ENCODE results near the gene DNAJB13. TPM values are rescaled to one million over a fixed set of nuclear protein-coding genes. Genes with fewer than 3 reads are reported as not detected.

DNAJB13 gene
- total RNA-seq, 1 experiment from 2014 or later: 0.24 TPM

DNA sequence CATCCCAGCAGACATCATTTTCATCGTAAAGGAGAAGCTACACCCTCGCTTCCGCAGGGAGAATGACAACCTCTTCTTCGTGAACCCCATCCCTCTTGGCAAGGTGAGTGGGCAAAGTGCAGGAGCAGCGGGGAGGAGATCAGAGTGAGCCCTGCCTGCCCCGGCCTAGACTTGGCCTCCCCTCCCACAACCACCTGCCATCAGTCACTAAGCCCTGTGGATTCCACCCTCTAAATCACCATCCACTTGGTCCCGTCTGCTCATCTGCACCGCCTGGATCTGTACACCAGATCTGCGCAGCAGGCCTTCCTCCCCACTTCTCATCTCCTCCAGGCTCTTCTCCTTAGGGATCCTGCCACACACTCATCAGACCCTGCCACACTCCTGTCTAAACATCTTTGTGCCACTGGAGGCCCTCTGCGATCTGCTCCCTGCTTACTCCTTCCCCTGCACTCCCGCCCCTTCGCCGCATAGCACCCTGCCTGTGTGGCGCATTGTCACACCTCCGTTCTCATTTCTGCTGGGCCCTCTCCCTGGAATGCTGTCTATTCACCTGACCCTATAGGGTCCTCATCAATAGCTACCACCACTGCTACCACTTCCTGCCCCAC is 17.6 kb downstream of the DNAJB13 start:
- no peak overlapping the region for H3K27ac Mint-ChIP-seq
- ChIA-PET POLR2A (interaction anchor here (2.1 kb wide), 1 partner anchor 14 kb away, joined by 6 read pairs; the partner anchor contains the start of gene UCP2), CTCF (no interaction called here)
- no peak overlapping the region for H3K4me3 Mint-ChIP-seq
- H3K9me3 Mint-ChIP-seq: no peaks in the 10 kb centered on the region
- H3K27me3 Mint-ChIP-seq (ENCODE audit: low read depth): peaks cover 19% of the 10 kb centered on the region
- DNase-seq (ENCODE audit: low spot score) (no peak), ATAC-seq (no peak)
- TF ChIP-seq ZNF416 (CRISPR knock-in tag; IDR thresholded peaks at IDR 0.05) (no peak), MYBL2 (CRISPR knock-in tag; IDR thresholded peaks at IDR 0.05) (no peak), NR2C2 (CRISPR knock-in tag; IDR thresholded peaks at IDR 0.05) (no peak), ZNF423 (CRISPR knock-in tag; IDR thresholded peaks at IDR 0.05) (no peak), TCF7 (CRISPR knock-in tag; IDR thresholded peaks at IDR 0.05; ENCODE audit: low read depth) (no peak), FOXK1 (CRISPR knock-in tag; IDR thresholded peaks at IDR 0.05) (no peak), SMAD4 (CRISPR knock-in tag; IDR thresholded peaks at IDR 0.05) (no peak), CREM (CRISPR knock-in tag; IDR thresholded peaks at IDR 0.05) (no peak), NFATC4 (CRISPR knock-in tag; IDR thresholded peaks at IDR 0.05) (no peak)
- TF ChIP-seq, protein P1, sequence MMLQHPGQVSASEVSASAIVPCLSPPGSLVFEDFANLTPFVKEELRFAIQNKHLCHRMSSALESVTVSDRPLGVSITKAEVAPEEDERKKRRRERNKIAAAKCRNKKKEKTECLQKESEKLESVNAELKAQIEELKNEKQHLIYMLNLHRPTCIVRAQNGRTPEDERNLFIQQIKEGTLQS (CRISPR knock-in tag; conservative IDR thresholded peaks at IDR 0.05): no peak
- TF ChIP-seq, protein P2, sequence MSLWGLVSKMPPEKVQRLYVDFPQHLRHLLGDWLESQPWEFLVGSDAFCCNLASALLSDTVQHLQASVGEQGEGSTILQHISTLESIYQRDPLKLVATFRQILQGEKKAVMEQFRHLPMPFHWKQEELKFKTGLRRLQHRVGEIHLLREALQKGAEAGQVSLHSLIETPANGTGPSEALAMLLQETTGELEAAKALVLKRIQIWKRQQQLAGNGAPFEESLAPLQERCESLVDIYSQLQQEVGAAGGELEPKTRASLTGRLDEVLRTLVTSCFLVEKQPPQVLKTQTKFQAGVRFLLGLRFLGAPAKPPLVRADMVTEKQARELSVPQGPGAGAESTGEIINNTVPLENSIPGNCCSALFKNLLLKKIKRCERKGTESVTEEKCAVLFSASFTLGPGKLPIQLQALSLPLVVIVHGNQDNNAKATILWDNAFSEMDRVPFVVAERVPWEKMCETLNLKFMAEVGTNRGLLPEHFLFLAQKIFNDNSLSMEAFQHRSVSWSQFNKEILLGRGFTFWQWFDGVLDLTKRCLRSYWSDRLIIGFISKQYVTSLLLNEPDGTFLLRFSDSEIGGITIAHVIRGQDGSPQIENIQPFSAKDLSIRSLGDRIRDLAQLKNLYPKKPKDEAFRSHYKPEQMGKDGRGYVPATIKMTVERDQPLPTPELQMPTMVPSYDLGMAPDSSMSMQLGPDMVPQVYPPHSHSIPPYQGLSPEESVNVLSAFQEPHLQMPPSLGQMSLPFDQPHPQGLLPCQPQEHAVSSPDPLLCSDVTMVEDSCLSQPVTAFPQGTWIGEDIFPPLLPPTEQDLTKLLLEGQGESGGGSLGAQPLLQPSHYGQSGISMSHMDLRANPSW (CRISPR knock-in tag; conservative IDR thresholded peaks at IDR 0.05; ENCODE audit: low read depth): no peak
- TF ChIP-seq, protein P3, sequence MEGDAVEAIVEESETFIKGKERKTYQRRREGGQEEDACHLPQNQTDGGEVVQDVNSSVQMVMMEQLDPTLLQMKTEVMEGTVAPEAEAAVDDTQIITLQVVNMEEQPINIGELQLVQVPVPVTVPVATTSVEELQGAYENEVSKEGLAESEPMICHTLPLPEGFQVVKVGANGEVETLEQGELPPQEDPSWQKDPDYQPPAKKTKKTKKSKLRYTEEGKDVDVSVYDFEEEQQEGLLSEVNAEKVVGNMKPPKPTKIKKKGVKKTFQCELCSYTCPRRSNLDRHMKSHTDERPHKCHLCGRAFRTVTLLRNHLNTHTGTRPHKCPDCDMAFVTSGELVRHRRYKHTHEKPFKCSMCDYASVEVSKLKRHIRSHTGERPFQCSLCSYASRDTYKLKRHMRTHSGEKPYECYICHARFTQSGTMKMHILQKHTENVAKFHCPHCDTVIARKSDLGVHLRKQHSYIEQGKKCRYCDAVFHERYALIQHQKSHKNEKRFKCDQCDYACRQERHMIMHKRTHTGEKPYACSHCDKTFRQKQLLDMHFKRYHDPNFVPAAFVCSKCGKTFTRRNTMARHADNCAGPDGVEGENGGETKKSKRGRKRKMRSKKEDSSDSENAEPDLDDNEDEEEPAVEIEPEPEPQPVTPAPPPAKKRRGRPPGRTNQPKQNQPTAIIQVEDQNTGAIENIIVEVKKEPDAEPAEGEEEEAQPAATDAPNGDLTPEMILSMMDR (IDR thresholded peaks at IDR 0.05): no peak
- TF ChIP-seq, protein P4, sequence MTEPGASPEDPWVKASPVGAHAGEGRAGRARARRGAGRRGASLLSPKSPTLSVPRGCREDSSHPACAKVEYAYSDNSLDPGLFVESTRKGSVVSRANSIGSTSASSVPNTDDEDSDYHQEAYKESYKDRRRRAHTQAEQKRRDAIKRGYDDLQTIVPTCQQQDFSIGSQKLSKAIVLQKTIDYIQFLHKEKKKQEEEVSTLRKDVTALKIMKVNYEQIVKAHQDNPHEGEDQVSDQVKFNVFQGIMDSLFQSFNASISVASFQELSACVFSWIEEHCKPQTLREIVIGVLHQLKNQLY (CRISPR knock-in tag; IDR thresholded peaks at IDR 0.05): no peak
- TF ChIP-seq, protein P5, sequence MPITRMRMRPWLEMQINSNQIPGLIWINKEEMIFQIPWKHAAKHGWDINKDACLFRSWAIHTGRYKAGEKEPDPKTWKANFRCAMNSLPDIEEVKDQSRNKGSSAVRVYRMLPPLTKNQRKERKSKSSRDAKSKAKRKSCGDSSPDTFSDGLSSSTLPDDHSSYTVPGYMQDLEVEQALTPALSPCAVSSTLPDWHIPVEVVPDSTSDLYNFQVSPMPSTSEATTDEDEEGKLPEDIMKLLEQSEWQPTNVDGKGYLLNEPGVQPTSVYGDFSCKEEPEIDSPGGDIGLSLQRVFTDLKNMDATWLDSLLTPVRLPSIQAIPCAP (CRISPR knock-in tag; IDR thresholded peaks at IDR 0.05): no peak
- TF ChIP-seq, protein P6, sequence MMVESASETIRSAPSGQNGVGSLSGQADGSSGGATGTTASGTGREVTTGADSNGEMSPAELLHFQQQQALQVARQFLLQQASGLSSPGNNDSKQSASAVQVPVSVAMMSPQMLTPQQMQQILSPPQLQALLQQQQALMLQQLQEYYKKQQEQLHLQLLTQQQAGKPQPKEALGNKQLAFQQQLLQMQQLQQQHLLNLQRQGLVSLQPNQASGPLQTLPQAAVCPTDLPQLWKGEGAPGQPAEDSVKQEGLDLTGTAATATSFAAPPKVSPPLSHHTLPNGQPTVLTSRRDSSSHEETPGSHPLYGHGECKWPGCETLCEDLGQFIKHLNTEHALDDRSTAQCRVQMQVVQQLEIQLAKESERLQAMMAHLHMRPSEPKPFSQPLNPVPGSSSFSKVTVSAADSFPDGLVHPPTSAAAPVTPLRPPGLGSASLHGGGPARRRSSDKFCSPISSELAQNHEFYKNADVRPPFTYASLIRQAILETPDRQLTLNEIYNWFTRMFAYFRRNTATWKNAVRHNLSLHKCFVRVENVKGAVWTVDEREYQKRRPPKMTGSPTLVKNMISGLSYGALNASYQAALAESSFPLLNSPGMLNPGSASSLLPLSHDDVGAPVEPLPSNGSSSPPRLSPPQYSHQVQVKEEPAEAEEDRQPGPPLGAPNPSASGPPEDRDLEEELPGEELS (CRISPR knock-in tag; IDR thresholded peaks at IDR 0.05): no peak
- TF ChIP-seq, protein P7, sequence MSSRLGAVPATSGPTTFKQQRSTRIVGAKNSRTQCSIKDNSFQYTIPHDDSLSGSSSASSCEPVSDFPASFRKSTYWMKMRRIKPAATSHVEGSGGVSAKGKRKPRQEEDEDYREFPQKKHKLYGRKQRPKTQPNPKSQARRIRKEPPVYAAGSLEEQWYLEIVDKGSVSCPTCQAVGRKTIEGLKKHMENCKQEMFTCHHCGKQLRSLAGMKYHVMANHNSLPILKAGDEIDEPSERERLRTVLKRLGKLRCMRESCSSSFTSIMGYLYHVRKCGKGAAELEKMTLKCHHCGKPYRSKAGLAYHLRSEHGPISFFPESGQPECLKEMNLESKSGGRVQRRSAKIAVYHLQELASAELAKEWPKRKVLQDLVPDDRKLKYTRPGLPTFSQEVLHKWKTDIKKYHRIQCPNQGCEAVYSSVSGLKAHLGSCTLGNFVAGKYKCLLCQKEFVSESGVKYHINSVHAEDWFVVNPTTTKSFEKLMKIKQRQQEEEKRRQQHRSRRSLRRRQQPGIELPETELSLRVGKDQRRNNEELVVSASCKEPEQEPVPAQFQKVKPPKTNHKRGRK (CRISPR knock-in tag; IDR thresholded peaks at IDR 0.05; ENCODE audit: borderline replicate concordance): no peak
- H3K4me1 Mint-ChIP-seq: peaks cover 11% of the 10 kb centered on the region
- H3K36me3 Mint-ChIP-seq: no peaks in the 10 kb centered on the region

Data from WTC11 (cell line).